ENCODE measurements around the gene CBS.

Gene CBS

GRCh38 chr21:43023175-43023574, 52.5 kb downstream of the CBS start:
- no peak for DNase-seq

- DNase-seq = no peak
Observed at GRCh38 chr21:43021756-43022600, 53.7 kb downstream of the CBS start.

- DNase-seq = no peak
Observed at GRCh38 chr21:43021191-43021590, 54.4 kb downstream of the CBS start.

DNA sequence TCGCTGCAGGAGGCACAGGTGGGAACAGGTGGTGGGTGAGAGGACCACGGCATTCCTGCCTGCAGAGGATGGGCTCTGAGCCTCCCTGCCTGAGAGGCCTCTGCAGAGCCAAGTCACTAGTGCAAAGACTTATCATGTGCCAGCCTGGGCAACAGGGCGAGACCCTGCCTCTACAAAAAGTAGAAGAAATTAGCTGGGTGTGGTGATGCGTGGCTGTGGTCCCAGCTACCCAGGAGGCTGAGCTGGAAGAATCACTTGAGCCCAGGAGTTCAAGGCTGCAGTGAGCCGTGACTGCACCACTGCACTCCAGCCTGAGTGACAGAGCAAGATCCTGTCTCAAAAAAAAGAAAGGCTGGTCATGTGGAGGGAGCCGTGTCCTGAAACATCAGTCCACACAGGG, 54.9 kb downstream of the CBS start:
- DNase-seq = no peak

DNA sequence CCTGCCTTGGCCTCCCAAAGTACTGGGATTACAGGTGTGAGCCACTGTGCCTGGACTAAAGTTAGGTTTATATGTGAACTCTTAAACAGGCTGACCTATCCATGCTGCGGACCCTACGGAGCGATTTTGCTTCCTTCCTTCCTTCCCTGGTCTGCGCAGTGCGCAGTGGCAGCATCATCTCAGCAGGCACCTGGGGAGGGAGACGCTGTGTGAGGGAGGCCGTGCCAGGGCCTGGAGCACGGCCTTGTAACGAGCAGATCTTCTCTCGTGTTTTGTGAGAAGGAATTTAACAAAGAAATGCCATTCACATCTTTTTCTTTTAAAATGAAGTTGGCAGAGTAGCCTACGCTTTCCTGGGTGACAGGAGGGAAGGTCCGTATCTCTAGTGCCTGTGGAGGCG, 55.5 kb downstream of the CBS start:
- no peak for DNase-seq

DNA sequence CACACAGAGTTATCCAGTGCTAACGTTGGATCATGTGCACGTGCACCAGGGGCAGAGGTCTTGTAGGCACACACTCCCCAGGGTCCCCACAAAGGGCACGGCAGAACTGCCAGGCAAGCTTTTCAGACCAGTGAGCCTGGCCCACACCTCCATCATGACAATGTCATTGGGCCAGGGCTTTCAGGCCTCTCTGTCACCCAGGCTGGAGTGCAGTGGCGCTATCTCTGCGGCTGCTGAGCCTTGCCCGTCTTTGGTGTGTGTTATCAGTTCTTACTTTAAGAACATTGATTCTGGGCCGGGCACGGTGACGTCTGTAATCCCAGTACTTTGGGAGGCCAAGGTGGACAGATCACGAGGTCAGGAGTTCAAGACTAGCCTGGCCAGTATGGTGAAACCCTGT, 57.1 kb downstream of the CBS start:
- DNase-seq = no peak

DNA sequence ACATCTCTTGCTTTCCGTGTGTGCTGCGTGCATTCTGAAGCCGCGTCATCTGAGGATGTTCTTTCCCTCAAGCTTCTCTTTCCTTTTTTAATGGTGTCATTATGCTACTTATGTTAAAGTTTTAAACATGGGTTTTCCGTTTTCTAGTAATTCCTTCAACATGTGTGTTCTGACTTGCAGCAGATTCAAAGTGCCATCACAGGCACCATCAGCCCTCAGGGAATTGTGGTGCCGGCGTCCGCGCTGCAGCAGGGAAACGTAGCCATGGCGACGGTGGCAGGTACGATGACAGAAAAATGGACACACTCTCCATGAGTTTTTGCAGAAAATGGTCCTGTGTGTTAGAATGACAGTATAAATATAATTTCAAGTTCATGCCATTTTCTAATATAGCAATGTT, 58.9 kb downstream of the CBS start:
- no peak for DNase-seq

DNA sequence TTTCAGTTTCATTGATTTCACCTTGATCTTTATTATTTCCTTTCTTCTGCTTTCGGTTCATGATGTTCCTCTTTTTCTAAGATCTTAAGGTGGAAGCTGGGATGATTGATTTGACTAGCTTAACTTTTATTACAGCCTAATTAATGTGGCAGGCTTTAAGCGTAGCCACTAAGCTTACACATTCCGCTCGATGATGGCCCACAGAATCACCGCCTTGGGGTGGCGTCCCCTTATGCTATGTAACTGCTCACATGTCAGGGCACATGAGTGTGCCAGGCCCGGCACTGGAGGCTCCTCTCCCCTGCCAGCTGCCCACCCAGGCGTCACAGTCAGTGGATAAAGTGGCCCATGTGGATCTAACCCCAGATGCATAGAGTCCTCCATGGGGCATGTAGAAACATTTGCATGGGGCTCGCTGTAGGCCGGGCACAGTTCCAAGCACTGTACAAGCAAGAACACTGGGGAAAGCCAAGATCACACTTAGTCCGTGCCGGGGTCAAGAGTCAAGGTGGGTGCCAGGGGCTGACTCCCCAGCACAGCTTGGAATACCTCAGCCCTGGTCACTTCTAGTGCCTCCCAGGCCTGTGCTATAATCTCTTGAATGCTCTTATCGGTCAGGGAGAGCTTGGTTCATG, 59.6 kb downstream of the CBS start:
- no peak for DNase-seq

DNA sequence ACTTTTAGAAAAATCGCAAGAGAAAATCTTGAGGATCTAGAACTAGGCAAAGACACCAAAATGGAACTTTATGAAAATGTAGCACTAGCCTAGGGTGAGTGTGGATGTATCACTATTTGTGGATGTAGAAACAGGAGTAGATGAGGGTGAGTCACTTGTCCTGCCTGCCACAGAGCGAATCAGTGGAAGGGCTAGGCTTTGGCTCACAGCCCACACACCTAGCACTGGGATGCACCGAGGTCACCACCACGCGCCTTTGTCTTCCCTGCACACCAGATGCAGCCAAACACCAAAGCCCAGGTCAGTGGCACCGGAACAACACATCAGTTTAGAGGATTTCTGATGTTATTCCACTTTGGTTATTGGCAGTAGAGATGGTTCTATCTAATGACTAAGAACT, 63.0 kb downstream of the CBS start:
- DNase-seq = peak; percentile 7

DNA sequence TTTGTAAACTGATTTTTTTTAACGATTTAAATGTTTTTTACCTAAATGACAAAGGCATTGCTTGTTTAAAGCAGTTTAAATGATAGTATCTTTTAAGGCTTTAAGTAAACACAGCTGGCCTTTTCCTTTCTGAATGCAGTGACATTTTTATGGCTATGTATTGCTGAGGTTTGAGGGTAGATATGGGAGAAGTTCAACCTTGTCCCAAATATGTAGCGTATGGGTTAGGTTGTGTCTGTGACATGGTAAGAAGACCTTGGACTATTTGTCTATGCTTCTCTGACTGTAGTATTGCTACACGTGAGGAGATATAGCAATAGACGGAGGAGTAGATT, 68.8 kb downstream of the CBS start:
- DNase-seq = peak; percentile 40

DNA sequence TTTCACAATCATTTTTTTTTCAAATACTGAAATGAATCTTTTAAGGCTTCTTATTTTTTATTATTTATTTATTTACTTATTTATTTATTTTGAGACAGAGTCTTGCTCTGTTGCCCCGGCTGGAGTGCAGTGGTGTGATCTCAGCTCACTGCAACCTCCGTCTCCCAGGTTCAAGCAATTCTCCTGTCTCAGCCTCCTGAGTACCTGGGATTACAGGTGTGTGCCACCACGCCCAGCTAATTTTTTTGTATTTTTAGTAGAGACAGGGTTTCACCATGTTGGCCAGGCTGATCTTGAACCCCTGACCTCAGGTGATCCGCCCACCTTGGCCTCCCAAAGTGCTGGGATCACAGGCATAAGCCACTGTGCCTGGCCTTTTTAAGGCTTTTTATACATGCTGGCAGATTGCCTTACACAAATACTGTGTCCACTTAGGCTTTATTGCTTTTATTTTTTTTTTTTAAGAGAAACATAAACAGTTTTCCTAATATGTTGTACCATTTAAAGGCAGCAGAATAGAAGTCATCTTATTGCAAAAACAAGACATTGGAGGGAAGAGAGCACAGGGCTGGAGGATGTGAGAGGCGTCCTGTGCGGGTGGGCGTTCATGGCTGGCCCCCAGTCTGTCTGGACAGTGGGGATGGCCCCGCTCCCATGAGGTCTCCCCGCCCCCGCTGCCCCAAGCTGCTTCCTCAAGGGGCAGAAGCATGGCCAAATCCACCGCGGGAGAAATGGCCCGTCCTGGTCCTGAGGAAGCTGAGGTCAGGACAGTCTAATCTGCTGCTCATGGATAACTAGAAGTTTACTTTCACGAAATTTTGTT, 69.4 kb downstream of the CBS start:
- DNase-seq = peak; percentile 40

DNA sequence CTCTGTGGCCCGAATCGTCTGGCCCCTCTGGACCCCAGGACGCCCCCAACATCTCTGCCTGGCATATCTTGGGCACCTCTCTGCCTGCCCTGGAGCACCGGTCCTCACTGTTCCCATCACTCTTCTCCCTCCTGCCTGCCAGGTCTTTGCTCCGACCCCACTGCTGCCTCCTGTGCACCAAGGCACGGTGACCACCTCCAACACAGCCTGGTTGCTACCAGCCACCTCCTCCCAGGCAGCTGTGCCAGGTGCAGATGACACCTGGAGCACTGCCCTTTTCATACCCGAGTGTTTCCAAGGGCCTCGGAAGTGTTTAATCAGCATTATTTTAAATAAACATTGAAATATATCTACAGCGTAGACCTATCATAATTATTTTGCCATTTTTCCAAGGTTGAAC, 70.0 kb downstream of the CBS start:
- peak; percentile 81 for DNase-seq

DNA sequence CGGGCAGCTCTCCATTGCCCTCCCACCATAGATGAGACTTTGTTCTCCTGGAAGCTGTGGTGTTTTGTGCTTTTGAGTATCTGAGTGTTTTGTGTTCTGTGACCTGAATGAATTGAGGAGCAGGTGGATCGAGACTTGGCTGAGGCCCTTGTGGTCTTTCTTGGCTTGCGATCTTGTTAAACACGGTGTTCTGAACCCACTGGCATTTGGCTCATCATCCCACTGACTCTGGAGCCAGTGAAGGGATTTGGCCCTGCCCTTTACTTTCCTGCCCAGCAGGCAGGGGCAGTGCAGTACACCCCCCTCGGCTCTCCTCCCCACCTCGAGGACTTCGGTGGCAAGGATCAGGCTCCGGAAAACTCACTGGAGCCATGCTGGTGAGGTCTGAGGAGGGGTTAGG, 70.7 kb downstream of the CBS start:
- DNase-seq = no peak

All from DMS53 (cell line).